Nucleus accumbens (tissue), 56 donors: ENCODE measurements around the gene NEO1.
A peak's percentile ranks its signal among the peaks of the same experiment; 100 is the strongest.

ENCODE experiments used
- DNase-seq, 56 donors: peaks; one replicate each; lab custom pipeline; 2025; lab: John Stamatoyannopoulos, UW

The NEO1 gene

GRCh38 chr15:73340502-73341192 is 288.4 kb downstream of the NEO1 start:
- DNase-seq = no peak

- DNase-seq = peak in 6 of 56 donors; percentile 5 to 30 (median 12)
These were observed 289.8 kb downstream of the NEO1 start for GRCh38 chr15:73341886-73342600.

- DNase-seq = no peak
These were observed 291.8 kb downstream of the NEO1 start for GRCh38 chr15:73344056-73344455.

- no peak for DNase-seq
These were observed 293.4 kb downstream of the NEO1 start for GRCh38 chr15:73345658-73346057.

GRCh38 chr15:73346735-73347312 is 294.6 kb downstream of the NEO1 start:
- peak in 2 of 56 donors; percentile 5 to 8 for DNase-seq

GRCh38 chr15:73349191-73349590 is 296.9 kb downstream of the NEO1 start:
- DNase-seq = no peak

- peak in 18 of 56 donors; percentile 2 to 63 (median 20) for DNase-seq
These were observed 299.8 kb downstream of the NEO1 start for GRCh38 chr15:73352082-73352481.

GRCh38 chr15:73353734-73354133 is 301.5 kb downstream of the NEO1 start:
- no peak for DNase-seq

- DNase-seq = no peak
These were observed 302.0 kb downstream of the NEO1 start for GRCh38 chr15:73354241-73354640.
